Spleen (tissue), 11 donors: ENCODE data around the gene FRYL. TPM values are rescaled to one million over a fixed set of nuclear protein-coding genes. Genes with fewer than 3 reads are reported as not detected.

ENCODE experiments used
- DNase-seq: peaks from one replicate; pipeline ENCODE4 v3.0.0-alpha.2; 2020
- H3K27ac ChIP-seq, 8 donors: fragments of 200-600 bp; sonication (generic) in 7 of 8; 1 replicate in 4 of 8; 2 replicates in 4 of 8; pipeline versions ENCODE4 v1.5.0 to v1.8.0; 2016 to 2021; ENCODE audit warnings: inconsistent platforms in 4 of 8, mild to moderate bottlenecking in 4 of 8, moderate library complexity in 1 of 8
- H3K27me3 ChIP-seq, 7 donors: fragments of 200-600 bp; sonication (generic) in 6 of 7; replicated peaks in 1 of 7; 1 replicate in 4 of 7; 2 replicates in 3 of 7; pipeline versions ENCODE4 v1.5.0 to v1.8.0; 2016 to 2021; ENCODE audit warnings: inconsistent platforms in 3 of 7, mild to moderate bottlenecking in 1 of 7
- H3K36me3 ChIP-seq, 6 donors: fragments of 200-600 bp; sonication (generic) in 5 of 6; 1 replicate in 4 of 6; 2 replicates in 2 of 6; pipeline versions ENCODE4 v1.5.0 to v1.8.0; 2016 to 2021; ENCODE audit warnings: inconsistent platforms in 2 of 6
- H3K4me1 ChIP-seq, 6 donors: fragments of 200-600 bp; sonication (generic) in 5 of 6; 1 replicate in 3 of 6; 2 replicates in 3 of 6; pipeline versions ENCODE4 v1.5.0 to v1.8.0; 2016 to 2021; ENCODE audit warnings: inconsistent platforms in 3 of 6
- H3K4me3 ChIP-seq, 8 donors: fragments of 200-600 bp; sonication (generic) in 7 of 8; 1 replicate in 4 of 8; 2 replicates in 4 of 8; pipeline versions ENCODE4 v1.5.0 to v1.8.0; 2016 to 2021; ENCODE audit warnings: inconsistent platforms in 4 of 8, mild to moderate bottlenecking in 4 of 8, moderate library complexity in 2 of 8
- H3K9me3 ChIP-seq, 8 donors: fragments of 200-600 bp; sonication (generic) in 7 of 8; 1 replicate in 4 of 8; 2 replicates in 4 of 8; pipeline versions ENCODE4 v1.5.0 to v1.8.0; 2016 to 2021; ENCODE audit warnings: inconsistent platforms in 4 of 8
- CTCF ChIP-seq, 11 experiments: fragments of 200-600 bp in 7 of 11; fragments of 450-650 bp in 4 of 11; sonication (generic) in 4 of 11; IDR thresholded peaks in 8 of 11; conservative IDR thresholded peaks in 3 of 11; 1 replicate in 7 of 11; 2 replicates in 4 of 11; pipeline versions ENCODE4 v1.4.0 to v1.8.0; 2016 to 2021; ENCODE audit warnings: antibody characterized with exemption in 11 of 11, inconsistent platforms in 4 of 11, mild to moderate bottlenecking in 1 of 11
- POLR2A ChIP-seq, 3 donors: fragments of 450-650 bp; IDR thresholded peaks; one replicate each; pipeline ENCODE4 v1.5.1; 2017; ENCODE audit warnings: antibody characterized with exemption in 3 of 3, mild to moderate bottlenecking in 1 of 3
- POLR2AphosphoS5 ChIP-seq, 3 donors: sonication (generic); formaldehyde crosslinking; IDR thresholded peaks; one replicate each; pipeline ENCODE4 v1.5.1; 2017; ENCODE audit warnings: antibody characterized with exemption in 3 of 3
- WGBS, 5 donors: extraction: QIAGEN DNeasy Blood & Tissue Kit in 3 of 5; methylation state at CpG; one replicate each; pipeline versions ENCODE4 v1.1.5 to v1.1.7; 2013 to 2018; 5-methylcytosine and 5-hydroxymethylcytosine counted together
- intact Hi-C: fragments of 100-400 bp; cut with DNase I; formaldehyde crosslinking; loops from one replicate; pipeline ENCODE4 v1.15.0; 2023; ENCODE audit warnings: low total_unique reads
- polyA plus RNA-seq, 3 donors: library from polyadenylated mRNA; stranded (reverse); fragments of 200-250 nt; gene quantifications; one replicate each; pipeline ENCODE4 v1.2.1, GENCODE V29; 2013
- total RNA-seq, 7 donors: library from RNA; depleted of rRNA in 3 of 7; stranded (reverse); fragments of >200 nt in 3 of 7; fragmentation: NEBNext Ultra II Directional in 4 of 7; extraction: Animal tissue kit (Norgen Biotek cat#: 25700) in 4 of 7; gene quantifications; one replicate each; pipeline versions ENCODE4 v1.1.0 to v1.2.1, GENCODE V29; 2016 to 2021
- donor health status: healthy with polysubstance abuse.
- donor health status: DM: no; HTN: no; CAD: no; lungs with moderate emphysema.
- donor health status: DM: no; HTN: no; CAD: no.
- donor health status: Bipolar disorder and iron deficiency.
- donor health status: healthy.
- donor health status: DM: no; HTN: no; CAD: no.
- donor health status: DM: yes; HTN: yes; CAD: no.

FRYL gene
- total and polyA plus RNA-seq, 10 donors: 14.2 to 118 (median 94.9) TPM

DNA sequence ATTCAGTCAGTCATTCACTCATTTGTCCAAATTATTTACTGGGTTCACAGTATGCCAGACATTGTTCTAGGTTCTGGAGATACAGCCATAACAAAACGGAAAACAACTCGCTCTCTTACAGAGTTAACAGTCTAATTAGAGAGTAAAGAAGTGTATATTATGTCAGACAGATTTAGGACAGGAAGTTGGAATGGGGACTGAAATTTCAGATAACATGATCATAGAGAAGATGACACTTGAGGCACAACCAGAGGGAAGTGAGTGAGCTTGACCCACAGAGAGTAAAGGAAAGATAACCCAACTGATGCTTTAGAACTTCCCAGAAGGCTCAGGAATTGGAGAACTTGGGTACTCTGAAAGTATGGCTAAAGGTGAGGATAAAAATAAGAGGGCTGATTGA is 150.6 kb downstream of the FRYL start:
- Histone ChIP-seq H3K36me3 (peaks cover 0 to 22% (median 0%) of the 10 kb centered on the region in 6 donors), H3K9me3 (no peaks in the 10 kb centered on the region), H3K4me1 (peaks cover 0 to 28% (median 3%) of the 10 kb centered on the region in 6 donors), H3K27me3 (no peaks in the 10 kb centered on the region), H3K27ac (no peak overlapping the region), H3K4me3 (no peak overlapping the region)
- intact Hi-C loops: no loop called here
- WGBS, 5 donors: 82 to 94% (median 86%) methylated on average over 2 of the region's 2 CpGs
- TF ChIP-seq POLR2A (IDR thresholded peaks at IDR 0.05) (no peak), CTCF (IDR thresholded peaks at IDR 0.05 in 8 of 11, conservative IDR thresholded peaks at IDR 0.05 in 3 of 11) (no peak), POLR2AphosphoS5 (IDR thresholded peaks at IDR 0.05) (no peak)
- no peak for DNase-seq

- TF ChIP-seq CTCF (IDR thresholded peaks at IDR 0.05 in 8 of 11, conservative IDR thresholded peaks at IDR 0.05 in 3 of 11): no peak
- TF ChIP-seq POLR2A (IDR thresholded peaks at IDR 0.05): no peak
- no peak for TF ChIP-seq POLR2AphosphoS5 (IDR thresholded peaks at IDR 0.05)
- no peak for DNase-seq
- peaks cover 0 to 19% (median 4%) of the 10 kb centered on the region in 6 donors for H3K4me1 ChIP-seq
- WGBS, 5 donors: 76 to 85% (median 82%) methylated on average over 5 of the region's 5 CpGs
- H3K27ac ChIP-seq: no peak overlapping the region
- intact Hi-C loops: no loop called here
- H3K36me3 ChIP-seq: peaks cover 0 to 61% (median 16%) of the 10 kb centered on the region in 6 donors
- H3K27me3 ChIP-seq: no peaks in the 10 kb centered on the region
- H3K4me3 ChIP-seq: no peak overlapping the region
- no peaks in the 10 kb centered on the region for H3K9me3 ChIP-seq
These were observed 156.8 kb downstream of the FRYL start for GRCh38 chr4:48623182-48623780.

DNA sequence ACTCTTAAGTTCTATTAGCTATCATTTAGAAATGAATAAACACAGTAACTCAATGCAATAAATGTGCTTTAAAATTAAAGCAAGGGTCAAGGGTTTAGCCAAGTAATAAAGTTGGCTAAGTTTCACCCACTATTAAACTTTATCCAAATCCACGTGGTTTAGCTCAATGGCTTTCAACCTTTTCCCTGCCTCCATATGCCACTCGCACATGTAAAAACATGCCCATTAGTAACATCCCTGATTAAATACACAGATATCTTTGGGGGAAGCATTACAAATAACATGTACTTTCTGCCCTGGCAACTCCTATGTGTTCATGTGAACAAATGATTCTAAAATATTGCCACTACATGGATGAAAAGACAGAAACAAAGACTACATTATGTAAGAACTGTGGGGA is 159.2 kb downstream of the FRYL start:
- intact Hi-C loops: no loop called here
- DNase-seq: no peak
- peak overlapping the region in 1 of 8 donors; percentile 3 for H3K27ac ChIP-seq
- H3K9me3 ChIP-seq: no peaks in the 10 kb centered on the region
- H3K27me3 ChIP-seq: no peaks in the 10 kb centered on the region
- WGBS, 5 donors: 81 to 94% (median 89%) methylated on average over 2 of the region's 2 CpGs
- H3K4me3 ChIP-seq: no peak overlapping the region
- no peak for TF ChIP-seq POLR2AphosphoS5 (IDR thresholded peaks at IDR 0.05)
- no peak for TF ChIP-seq CTCF (IDR thresholded peaks at IDR 0.05 in 8 of 11, conservative IDR thresholded peaks at IDR 0.05 in 3 of 11)
- no peak for TF ChIP-seq POLR2A (IDR thresholded peaks at IDR 0.05)
- peaks cover 4 to 81% (median 18%) of the 10 kb centered on the region in 6 donors for H3K36me3 ChIP-seq
- peaks cover 0 to 19% (median 4%) of the 10 kb centered on the region in 6 donors for H3K4me1 ChIP-seq

DNA sequence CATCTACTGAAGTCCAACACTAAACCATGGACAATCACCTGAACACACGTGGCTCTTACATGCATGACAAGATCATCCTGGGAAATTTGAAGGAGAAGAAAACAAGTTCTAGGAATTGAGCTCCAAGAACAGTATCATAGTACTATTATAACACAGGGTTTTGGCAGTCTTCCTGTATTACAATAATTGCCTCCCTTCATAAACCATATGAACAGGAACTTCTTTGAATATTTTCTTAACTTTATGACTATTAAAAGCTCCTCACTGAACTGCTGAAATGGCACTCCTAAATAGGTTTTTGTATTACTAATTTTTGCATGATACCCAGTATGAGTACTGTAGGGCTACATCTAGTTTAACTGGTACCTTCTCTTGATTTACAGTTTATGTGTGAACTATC is 160.0 kb downstream of the FRYL start:
- H3K36me3 ChIP-seq: peaks cover 4 to 84% (median 18%) of the 10 kb centered on the region in 6 donors
- intact Hi-C loops: no loop called here
- 64 to 76% (median 76%) methylated on average over 1 of the region's 1 CpG for WGBS, 5 donors
- H3K27ac ChIP-seq: peak overlapping the region in 1 of 8 donors; percentile 3
- peaks cover 0 to 19% (median 4%) of the 10 kb centered on the region in 6 donors for H3K4me1 ChIP-seq
- H3K9me3 ChIP-seq: no peaks in the 10 kb centered on the region
- no peak for DNase-seq
- no peaks in the 10 kb centered on the region for H3K27me3 ChIP-seq
- TF ChIP-seq POLR2A (IDR thresholded peaks at IDR 0.05) (no peak), POLR2AphosphoS5 (IDR thresholded peaks at IDR 0.05) (no peak), CTCF (IDR thresholded peaks at IDR 0.05 in 8 of 11, conservative IDR thresholded peaks at IDR 0.05 in 3 of 11) (no peak)
- H3K4me3 ChIP-seq: no peak overlapping the region
